HG03097 (cell line): ENCODE data around the gene RBM19.

Experiments used
- ATAC-seq: cut with Tn5 transposase; IDR thresholded peaks from one replicate; pipeline ENCODE4 v1.9.1; 2021; ENCODE audit not compliant: unreplicated experiment, low FRiP score

RBM19 gene

GRCh38 chr12:113957627-113958026 lies 8.5 kb downstream of the RBM19 start:
- ATAC-seq, result no peak

GRCh38 chr12:113955109-113955970 lies 10.8 kb downstream of the RBM19 start:
- no peak for ATAC-seq

GRCh38 chr12:113954547-113954946 lies 11.6 kb downstream of the RBM19 start:
- ATAC-seq, result no peak

GRCh38 chr12:113950873-113951272 lies 15.3 kb downstream of the RBM19 start:
- ATAC-seq, result no peak

- ATAC-seq, result no peak
These were observed 16.5 kb downstream of the RBM19 start for GRCh38 chr12:113949321-113950305.

- ATAC-seq, result no peak
These were observed 17.8 kb downstream of the RBM19 start for GRCh38 chr12:113948151-113948914.

- no peak for ATAC-seq
These were observed 19.9 kb downstream of the RBM19 start for GRCh38 chr12:113946175-113946574.

GRCh38 chr12:113945174-113946173 lies 20.7 kb downstream of the RBM19 start:
- ATAC-seq, result no peak

GRCh38 chr12:113942209-113942608 lies 23.9 kb downstream of the RBM19 start:
- no peak for ATAC-seq

- ATAC-seq, result no peak
These were observed 25.0 kb downstream of the RBM19 start for GRCh38 chr12:113941208-113941486.

GRCh38 chr12:113940357-113941207 lies 25.5 kb downstream of the RBM19 start:
- no peak for ATAC-seq

- ATAC-seq, result no peak
These were observed 26.3 kb downstream of the RBM19 start for GRCh38 chr12:113939867-113940266.

GRCh38 chr12:113938471-113938870 lies 27.7 kb downstream of the RBM19 start:
- ATAC-seq, result no peak

GRCh38 chr12:113936460-113936859 lies 29.7 kb downstream of the RBM19 start:
- ATAC-seq, result no peak

GRCh38 chr12:113935459-113935858 lies 30.7 kb downstream of the RBM19 start:
- no peak for ATAC-seq

- ATAC-seq, result no peak
These were observed 31.2 kb downstream of the RBM19 start for GRCh38 chr12:113934946-113935345.

GRCh38 chr12:113934060-113934814 lies 31.9 kb downstream of the RBM19 start:
- ATAC-seq, result no peak

- ATAC-seq, result no peak
These were observed 32.8 kb downstream of the RBM19 start for GRCh38 chr12:113933201-113933786.
